ENCODE data around the gene DTNBP1. TPM values are rescaled to one million over a fixed set of nuclear protein-coding genes. Genes with fewer than 3 reads are reported as not detected.
"Not testable (repeated sequence)": the region's sequence is repeated elsewhere in the genome, so short reads cannot be mapped to it uniquely, and the experiment has no call there.

Gene DTNBP1
- total and polyA plus RNA-seq, 4 donors, result 26.2 to 37.1 (median 27.6) TPM

GRCh38 chr6:15546591-15546990 is 116.2 kb downstream of the DTNBP1 start:
- Histone ChIP-seq H3K27me3 (ENCODE audit: control insufficient read depth in 1 of 2, insufficient read depth in 2 of 2, low read length in 1 of 2) (no peaks in the 10 kb centered on the region), H3K36me3 (ENCODE audit: control insufficient read depth in 1 of 2, insufficient read depth in 2 of 2, low read length in 1 of 2) (no peaks in the 10 kb centered on the region), H3K4me1 (ENCODE audit: control insufficient read depth in 1 of 2, insufficient read depth in 2 of 2, low read length in 2 of 2) (peaks cover 0 to 5% of the 10 kb centered on the region in 2 donors), H3K4me3 (ENCODE audit: low read length in 2 of 2) (no peak overlapping the region), H3K27ac (ENCODE audit: low read depth in 1 of 2, low read length in 2 of 2) (no peak overlapping the region), H3K9me3 (ENCODE audit: control insufficient read depth, low read length) (no peaks in the 10 kb centered on the region)
- 98 to 99% methylated on average over 5 of the region's 5 CpGs for WGBS, 2 donors
- no peak for DNase-seq
- ATAC-seq (ENCODE audit: low FRiP score), result no peak
- intact Hi-C loops (cut with DNase I), result no loop called here

GRCh38 chr6:15544321-15544900 is 118.4 kb downstream of the DTNBP1 start:
- no peak for DNase-seq
- H3K27ac ChIP-seq (ENCODE audit: low read depth in 1 of 2, low read length in 2 of 2), result no peak overlapping the region
- no peaks in the 10 kb centered on the region for H3K36me3 ChIP-seq (ENCODE audit: control insufficient read depth in 1 of 2, insufficient read depth in 2 of 2, low read length in 1 of 2)
- intact Hi-C loops (cut with DNase I), result no loop called here
- no peaks in the 10 kb centered on the region for H3K27me3 ChIP-seq (ENCODE audit: control insufficient read depth in 1 of 2, insufficient read depth in 2 of 2, low read length in 1 of 2)
- peaks cover 0 to 5% of the 10 kb centered on the region in 2 donors for H3K4me1 ChIP-seq (ENCODE audit: control insufficient read depth in 1 of 2, insufficient read depth in 2 of 2, low read length in 2 of 2)
- ATAC-seq (ENCODE audit: low FRiP score), result no peak
- no peaks in the 10 kb centered on the region for H3K9me3 ChIP-seq (ENCODE audit: control insufficient read depth, low read length)
- WGBS, 2 donors, result 39 to 42% methylated on average over 4 of the region's 4 CpGs
- no peak overlapping the region for H3K4me3 ChIP-seq (ENCODE audit: low read length in 2 of 2)

GRCh38 chr6:15543332-15543917 is 119.4 kb downstream of the DTNBP1 start:
- H3K4me1 ChIP-seq (ENCODE audit: control insufficient read depth in 1 of 2, insufficient read depth in 2 of 2, low read length in 2 of 2); intact Hi-C loops (cut with DNase I); ATAC-seq (ENCODE audit: low FRiP score); H3K9me3 ChIP-seq (ENCODE audit: control insufficient read depth, low read length); H3K36me3 ChIP-seq (ENCODE audit: control insufficient read depth in 1 of 2, insufficient read depth in 2 of 2, low read length in 1 of 2); H3K27ac ChIP-seq (ENCODE audit: low read depth in 1 of 2, low read length in 2 of 2); H3K4me3 ChIP-seq (ENCODE audit: low read length in 2 of 2); H3K27me3 ChIP-seq (ENCODE audit: control insufficient read depth in 1 of 2, insufficient read depth in 2 of 2, low read length in 1 of 2); DNase-seq: not testable (repeated sequence)
- WGBS, 2 donors, result 97 to 98% methylated on average over 5 of the region's 5 CpGs

GRCh38 chr6:15539722-15540270 is 123.0 kb downstream of the DTNBP1 start:
- ATAC-seq (ENCODE audit: low FRiP score), result no peak
- DNase-seq, result no peak
- Histone ChIP-seq H3K27ac (ENCODE audit: low read depth in 1 of 2, low read length in 2 of 2) (no peak overlapping the region), H3K4me1 (ENCODE audit: control insufficient read depth in 1 of 2, insufficient read depth in 2 of 2, low read length in 2 of 2) (peaks cover 0 to 5% of the 10 kb centered on the region in 2 donors), H3K9me3 (ENCODE audit: control insufficient read depth, low read length) (no peaks in the 10 kb centered on the region), H3K36me3 (ENCODE audit: control insufficient read depth in 1 of 2, insufficient read depth in 2 of 2, low read length in 1 of 2) (no peaks in the 10 kb centered on the region), H3K27me3 (ENCODE audit: control insufficient read depth in 1 of 2, insufficient read depth in 2 of 2, low read length in 1 of 2) (no peaks in the 10 kb centered on the region), H3K4me3 (ENCODE audit: low read length in 2 of 2) (no peak overlapping the region)
- WGBS, 2 donors, result 97% methylated on average over 7 of the region's 7 CpGs
- intact Hi-C loops (cut with DNase I), result no loop called here

- intact Hi-C loops (cut with DNase I), result no loop called here
- ATAC-seq (ENCODE audit: low FRiP score) (no peak), DNase-seq (no peak)
- no peak overlapping the region for H3K4me3 ChIP-seq (ENCODE audit: low read length in 2 of 2)
- H3K27me3 ChIP-seq (ENCODE audit: control insufficient read depth in 1 of 2, insufficient read depth in 2 of 2, low read length in 1 of 2), result no peaks in the 10 kb centered on the region
- WGBS, 2 donors, result 90 to 92% methylated on average over 9 of the region's 9 CpGs
- no peaks in the 10 kb centered on the region for H3K36me3 ChIP-seq (ENCODE audit: control insufficient read depth in 1 of 2, insufficient read depth in 2 of 2, low read length in 1 of 2)
- no peak overlapping the region for H3K27ac ChIP-seq (ENCODE audit: low read depth in 1 of 2, low read length in 2 of 2)
- H3K9me3 ChIP-seq (ENCODE audit: control insufficient read depth, low read length), result no peaks in the 10 kb centered on the region
- no peaks in the 10 kb centered on the region for H3K4me1 ChIP-seq (ENCODE audit: control insufficient read depth in 1 of 2, insufficient read depth in 2 of 2, low read length in 2 of 2)
Measured at GRCh38 chr6:15538766-15539495, 123.9 kb downstream of the DTNBP1 start.

- no peaks in the 10 kb centered on the region for H3K36me3 ChIP-seq (ENCODE audit: control insufficient read depth in 1 of 2, insufficient read depth in 2 of 2, low read length in 1 of 2)
- no peak overlapping the region for H3K4me3 ChIP-seq (ENCODE audit: low read length in 2 of 2)
- H3K27me3 ChIP-seq (ENCODE audit: control insufficient read depth in 1 of 2, insufficient read depth in 2 of 2, low read length in 1 of 2), result no peaks in the 10 kb centered on the region
- no peak for DNase-seq
- WGBS, 2 donors, result 96 to 98% methylated on average over 5 of the region's 5 CpGs
- H3K9me3 ChIP-seq (ENCODE audit: control insufficient read depth, low read length), result no peaks in the 10 kb centered on the region
- no peak overlapping the region for H3K27ac ChIP-seq (ENCODE audit: low read depth in 1 of 2, low read length in 2 of 2)
- intact Hi-C loops (cut with DNase I), result no loop called here
- ATAC-seq (ENCODE audit: low FRiP score), result no peak
- no peaks in the 10 kb centered on the region for H3K4me1 ChIP-seq (ENCODE audit: control insufficient read depth in 1 of 2, insufficient read depth in 2 of 2, low read length in 2 of 2)
Measured at GRCh38 chr6:15538106-15538505, 124.7 kb downstream of the DTNBP1 start.

- DNase-seq, result no peak
- Histone ChIP-seq H3K4me1 (ENCODE audit: control insufficient read depth in 1 of 2, insufficient read depth in 2 of 2, low read length in 2 of 2) (no peaks in the 10 kb centered on the region), H3K4me3 (ENCODE audit: low read length in 2 of 2) (no peak overlapping the region), H3K27ac (ENCODE audit: low read depth in 1 of 2, low read length in 2 of 2) (no peak overlapping the region), H3K27me3 (ENCODE audit: control insufficient read depth in 1 of 2, insufficient read depth in 2 of 2, low read length in 1 of 2) (no peaks in the 10 kb centered on the region), H3K9me3 (ENCODE audit: control insufficient read depth, low read length) (no peaks in the 10 kb centered on the region), H3K36me3 (ENCODE audit: control insufficient read depth in 1 of 2, insufficient read depth in 2 of 2, low read length in 1 of 2) (no peaks in the 10 kb centered on the region)
- no peak for ATAC-seq (ENCODE audit: low FRiP score)
- WGBS, 2 donors, result 66 to 68% methylated on average over 4 of the region's 4 CpGs
- intact Hi-C loops (cut with DNase I), result no loop called here
Measured at GRCh38 chr6:15536198-15536955, 126.5 kb downstream of the DTNBP1 start.

- Histone ChIP-seq H3K27me3 (ENCODE audit: control insufficient read depth in 1 of 2, insufficient read depth in 2 of 2, low read length in 1 of 2) (no peaks in the 10 kb centered on the region), H3K4me1 (ENCODE audit: control insufficient read depth in 1 of 2, insufficient read depth in 2 of 2, low read length in 2 of 2) (no peaks in the 10 kb centered on the region), H3K27ac (ENCODE audit: low read depth in 1 of 2, low read length in 2 of 2) (no peak overlapping the region), H3K9me3 (ENCODE audit: control insufficient read depth, low read length) (no peaks in the 10 kb centered on the region), H3K4me3 (ENCODE audit: low read length in 2 of 2) (no peak overlapping the region), H3K36me3 (ENCODE audit: control insufficient read depth in 1 of 2, insufficient read depth in 2 of 2, low read length in 1 of 2) (peaks cover 3 to 6% of the 10 kb centered on the region in 2 donors)
- ATAC-seq (ENCODE audit: low FRiP score) (no peak), DNase-seq (no peak)
- 94 to 97% methylated on average over 3 of the region's 3 CpGs for WGBS, 2 donors
- intact Hi-C loops (cut with DNase I), result no loop called here
Measured at GRCh38 chr6:15535495-15536197, 127.2 kb downstream of the DTNBP1 start.
